Spleen (tissue), 7 donors: Measurements from ENCODE around the gene MKLN1.

Source experiments
- POLR2AphosphoS5 ChIP-seq, 3 donors: sonication (generic); formaldehyde crosslinking; IDR thresholded peaks; one replicate each; pipeline ENCODE4 v1.5.1; 2017; ENCODE audit warnings: antibody characterized with exemption in 3 of 3
- TF ChIP-seq, protein P1 (sequence below), 11 experiments: fragments of 200-600 bp in 7 of 11; fragments of 450-650 bp in 4 of 11; sonication (generic) in 4 of 11; IDR thresholded peaks in 8 of 11; conservative IDR thresholded peaks in 3 of 11; 1 replicate in 7 of 11; 2 replicates in 4 of 11; pipeline versions ENCODE4 v1.4.0 to v1.8.0; 2016 to 2021; ENCODE audit warnings: antibody characterized with exemption in 11 of 11, inconsistent platforms in 4 of 11, mild to moderate bottlenecking in 1 of 11
- donor health status: DM: no; HTN: no; CAD: no; lungs with moderate emphysema.
- donor health status: DM: no; HTN: no; CAD: no.
- donor health status: DM: no; HTN: no; CAD: no.

DNA sequence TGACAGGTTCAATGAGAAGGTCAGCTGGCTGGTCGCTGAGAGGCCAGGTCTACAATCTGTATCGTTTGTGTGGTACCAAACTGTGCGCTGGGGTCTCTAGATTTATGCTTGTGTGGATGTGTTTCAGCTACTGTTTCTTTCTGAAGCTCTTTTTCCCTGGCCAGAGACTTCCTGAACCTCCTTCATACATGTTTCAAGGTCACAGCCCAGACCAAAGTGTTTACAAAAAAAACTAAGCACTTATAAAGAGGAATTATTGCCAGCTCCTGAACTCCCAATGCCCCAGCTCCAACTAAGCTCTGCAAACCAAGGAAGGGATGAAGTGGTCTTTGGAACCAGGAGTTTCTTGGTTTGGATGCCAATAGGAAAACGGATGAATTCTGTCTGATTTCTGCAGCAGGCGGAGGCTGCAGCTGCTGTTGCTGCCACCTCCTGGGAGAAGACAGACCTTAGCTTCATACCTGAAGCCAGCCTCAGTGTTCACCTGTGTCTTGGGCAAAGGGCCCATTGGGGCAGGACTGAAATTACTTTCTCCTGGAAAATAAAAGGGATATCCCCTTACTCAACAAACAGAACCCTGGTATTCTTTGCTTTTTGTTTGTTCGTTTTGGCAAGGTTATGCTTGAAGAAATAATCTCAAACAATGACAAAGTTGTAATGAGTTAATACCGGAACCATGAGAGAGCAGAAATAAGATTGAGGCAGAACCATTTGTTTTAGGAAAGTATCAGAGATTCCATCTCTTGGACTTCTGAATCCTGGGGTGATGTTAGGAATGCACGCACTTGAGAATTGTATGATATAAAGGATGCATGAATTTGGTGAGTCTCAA is 24.6 kb upstream of the MKLN1 start:
- TF ChIP-seq, protein P1, sequence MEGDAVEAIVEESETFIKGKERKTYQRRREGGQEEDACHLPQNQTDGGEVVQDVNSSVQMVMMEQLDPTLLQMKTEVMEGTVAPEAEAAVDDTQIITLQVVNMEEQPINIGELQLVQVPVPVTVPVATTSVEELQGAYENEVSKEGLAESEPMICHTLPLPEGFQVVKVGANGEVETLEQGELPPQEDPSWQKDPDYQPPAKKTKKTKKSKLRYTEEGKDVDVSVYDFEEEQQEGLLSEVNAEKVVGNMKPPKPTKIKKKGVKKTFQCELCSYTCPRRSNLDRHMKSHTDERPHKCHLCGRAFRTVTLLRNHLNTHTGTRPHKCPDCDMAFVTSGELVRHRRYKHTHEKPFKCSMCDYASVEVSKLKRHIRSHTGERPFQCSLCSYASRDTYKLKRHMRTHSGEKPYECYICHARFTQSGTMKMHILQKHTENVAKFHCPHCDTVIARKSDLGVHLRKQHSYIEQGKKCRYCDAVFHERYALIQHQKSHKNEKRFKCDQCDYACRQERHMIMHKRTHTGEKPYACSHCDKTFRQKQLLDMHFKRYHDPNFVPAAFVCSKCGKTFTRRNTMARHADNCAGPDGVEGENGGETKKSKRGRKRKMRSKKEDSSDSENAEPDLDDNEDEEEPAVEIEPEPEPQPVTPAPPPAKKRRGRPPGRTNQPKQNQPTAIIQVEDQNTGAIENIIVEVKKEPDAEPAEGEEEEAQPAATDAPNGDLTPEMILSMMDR (IDR thresholded peaks at IDR 0.05 in 8 of 11, conservative IDR thresholded peaks at IDR 0.05 in 3 of 11) = peak in 7 of 11 experiments; percentile 20 to 54 (median 42)
- peak in 1 of 3 donors; percentile 39 for TF ChIP-seq POLR2AphosphoS5 (IDR thresholded peaks at IDR 0.05)
